Skeletal muscle satellite cell (primary cell): ENCODE measurements around the gene ABCC1.

Source experiments
- H3K27me3 ChIP-seq: 2 replicates; pipeline ENCODE4 v1.7.0; 2013; ENCODE audit warnings: low read length; ENCODE audit not compliant: control insufficient read depth, insufficient read depth
- H3K36me3 ChIP-seq: 2 replicates; pipeline ENCODE4 v1.7.0; 2013; ENCODE audit warnings: mild to moderate bottlenecking, control low read depth, low read length; ENCODE audit not compliant: insufficient read depth
- H3K4me1 ChIP-seq: 2 replicates; pipeline ENCODE4 v1.7.0; 2013; ENCODE audit warnings: low read length; ENCODE audit not compliant: control insufficient read depth, insufficient read depth
- H3K4me2 ChIP-seq: 2 replicates; pipeline ENCODE4 v1.7.0; 2013; ENCODE audit warnings: mild to moderate bottlenecking, low read length
- H3K4me3 ChIP-seq: 2 replicates; pipeline ENCODE4 v1.7.0; 2013; ENCODE audit warnings: low read length
- H3K9ac ChIP-seq: 2 replicates; pipeline ENCODE4 v1.7.0; 2013; ENCODE audit warnings: mild to moderate bottlenecking, low read depth, low read length, moderate library complexity
- H3K9me3 ChIP-seq: replicated peaks from 2 replicates; pipeline ENCODE4 v1.7.0; 2013; ENCODE audit warnings: mild to moderate bottlenecking, control low read depth, low read length

ABCC1 gene

DNA sequence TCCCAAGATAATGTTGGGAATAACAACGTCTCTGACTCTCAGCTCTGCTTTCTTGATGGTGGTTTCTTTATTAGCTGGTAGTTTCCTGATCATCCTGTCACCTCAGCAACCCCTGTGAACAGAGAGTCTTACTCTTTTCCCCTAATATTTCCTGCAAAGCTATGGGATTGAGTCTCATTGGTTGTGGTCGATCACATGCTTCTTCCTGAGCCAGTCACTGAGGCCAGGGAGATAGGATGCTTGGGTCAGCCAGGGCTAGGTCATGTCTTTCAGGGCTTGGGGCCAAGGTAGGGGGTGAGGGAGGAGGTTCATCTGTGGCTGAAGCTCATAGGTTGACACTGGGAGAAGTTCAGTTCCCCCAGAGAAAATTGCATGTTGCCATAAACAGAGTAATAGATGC, 114.3 kb downstream of the ABCC1 start:
- Histone ChIP-seq H3K9me3 (no peaks in the 10 kb centered on the region), H3K4me1 (no peaks in the 10 kb centered on the region), H3K9ac (no peak overlapping the region), H3K36me3 (peaks cover 50% of the 10 kb centered on the region), H3K4me3 (no peak overlapping the region), H3K27me3 (no peaks in the 10 kb centered on the region), H3K4me2 (no peak overlapping the region)

- H3K27me3 ChIP-seq: no peaks in the 10 kb centered on the region
- H3K36me3 ChIP-seq: peaks cover 46% of the 10 kb centered on the region
- no peaks in the 10 kb centered on the region for H3K9me3 ChIP-seq
- H3K4me2 ChIP-seq: no peak overlapping the region
- H3K4me3 ChIP-seq: no peak overlapping the region
- H3K9ac ChIP-seq: no peak overlapping the region
- no peaks in the 10 kb centered on the region for H3K4me1 ChIP-seq
These were observed 115.5 kb downstream of the ABCC1 start for GRCh38 chr16:16064874-16065384.

DNA sequence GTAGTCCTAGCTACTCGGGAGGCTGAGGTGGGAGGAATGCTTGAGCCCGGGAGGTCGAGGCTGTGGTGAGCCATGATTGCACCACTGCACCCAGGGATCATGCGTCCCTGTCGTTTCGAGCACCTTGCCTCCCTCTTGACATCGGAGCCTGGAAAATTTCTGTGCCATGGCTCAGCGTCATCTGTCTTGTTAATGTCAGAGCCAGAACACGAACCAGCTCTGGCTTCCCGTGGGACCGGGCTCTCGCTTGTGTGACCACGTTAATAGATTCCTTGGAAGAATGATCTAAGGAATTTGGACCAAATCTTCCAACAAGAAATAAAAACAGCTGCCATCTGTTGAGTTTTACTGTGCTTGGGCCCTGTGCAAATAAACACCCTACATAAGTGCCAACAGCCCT, 117.7 kb downstream of the ABCC1 start:
- Histone ChIP-seq H3K36me3 (peaks cover 41% of the 10 kb centered on the region), H3K4me3 (no peak overlapping the region), H3K27me3 (no peaks in the 10 kb centered on the region), H3K9ac (no peak overlapping the region), H3K9me3 (no peaks in the 10 kb centered on the region), H3K4me2 (no peak overlapping the region), H3K4me1 (no peaks in the 10 kb centered on the region)

DNA sequence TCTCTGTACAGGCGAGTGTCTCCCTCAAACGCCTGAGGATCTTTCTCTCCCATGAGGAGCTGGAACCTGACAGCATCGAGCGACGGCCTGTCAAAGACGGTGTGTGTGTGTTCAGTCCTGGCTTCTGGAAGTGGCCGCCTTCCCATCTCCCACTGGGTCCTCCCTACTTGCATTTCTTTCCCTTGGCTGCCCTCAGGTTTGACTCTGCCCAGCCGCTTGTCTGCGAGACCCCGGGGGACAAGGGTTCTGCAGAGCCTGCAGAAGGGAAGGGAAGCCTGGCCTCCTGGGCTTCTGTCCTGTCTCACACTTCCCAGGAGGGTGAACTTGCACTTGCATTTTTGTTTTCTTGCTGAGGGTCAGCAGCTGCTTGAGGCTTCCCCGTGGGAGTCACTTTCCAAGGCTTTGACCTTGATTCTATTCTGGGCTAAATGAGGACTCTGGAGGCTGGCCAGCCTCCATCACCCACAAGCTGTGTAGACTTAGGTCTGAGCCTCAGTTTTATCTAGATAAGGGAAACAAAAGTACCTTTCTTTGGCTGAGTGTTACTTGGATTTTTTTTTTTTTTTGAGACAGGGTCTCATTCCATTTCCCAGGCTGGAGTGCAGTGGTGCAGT, 122.3 kb downstream of the ABCC1 start:
- H3K4me3 ChIP-seq: no peak overlapping the region
- H3K4me2 ChIP-seq: no peak overlapping the region
- no peaks in the 10 kb centered on the region for H3K27me3 ChIP-seq
- no peaks in the 10 kb centered on the region for H3K9me3 ChIP-seq
- peaks cover 60% of the 10 kb centered on the region for H3K36me3 ChIP-seq
- H3K4me1 ChIP-seq: peaks cover 11% of the 10 kb centered on the region
- H3K9ac ChIP-seq: no peak overlapping the region

- Histone ChIP-seq H3K9me3 (no peaks in the 10 kb centered on the region), H3K36me3 (peaks cover 58% of the 10 kb centered on the region), H3K4me2 (no peak overlapping the region), H3K4me3 (no peak overlapping the region), H3K9ac (no peak overlapping the region), H3K27me3 (no peaks in the 10 kb centered on the region), H3K4me1 (peaks cover 11% of the 10 kb centered on the region)
These were observed 123.7 kb downstream of the ABCC1 start for GRCh38 chr16:16073001-16073545.

- Histone ChIP-seq H3K27me3 (no peaks in the 10 kb centered on the region), H3K9me3 (no peaks in the 10 kb centered on the region), H3K4me1 (peaks cover 11% of the 10 kb centered on the region), H3K4me3 (no peak overlapping the region), H3K9ac (no peak overlapping the region), H3K36me3 (peaks cover 66% of the 10 kb centered on the region), H3K4me2 (no peak overlapping the region)
These were observed 124.8 kb downstream of the ABCC1 start for GRCh38 chr16:16073891-16074881.

- Histone ChIP-seq H3K9me3 (no peaks in the 10 kb centered on the region), H3K4me3 (no peak overlapping the region), H3K4me1 (peaks cover 11% of the 10 kb centered on the region), H3K9ac (no peak overlapping the region), H3K4me2 (no peak overlapping the region), H3K27me3 (no peaks in the 10 kb centered on the region), H3K36me3 (peaks cover 71% of the 10 kb centered on the region)
These were observed 126.3 kb downstream of the ABCC1 start for GRCh38 chr16:16075488-16076422.

- Histone ChIP-seq H3K36me3 (peaks cover 74% of the 10 kb centered on the region), H3K4me1 (peaks cover 11% of the 10 kb centered on the region), H3K9me3 (no peaks in the 10 kb centered on the region), H3K4me3 (no peak overlapping the region), H3K27me3 (no peaks in the 10 kb centered on the region), H3K4me2 (no peak overlapping the region), H3K9ac (no peak overlapping the region)
These were observed 127.0 kb downstream of the ABCC1 start for GRCh38 chr16:16076423-16076813.

- peaks cover 8% of the 10 kb centered on the region for H3K9me3 ChIP-seq
- no peaks in the 10 kb centered on the region for H3K4me1 ChIP-seq
- no peak overlapping the region for H3K9ac ChIP-seq
- H3K36me3 ChIP-seq: peaks cover 84% of the 10 kb centered on the region
- no peak overlapping the region for H3K4me3 ChIP-seq
- H3K4me2 ChIP-seq: no peak overlapping the region
- H3K27me3 ChIP-seq: no peaks in the 10 kb centered on the region
These were observed 131.1 kb downstream of the ABCC1 start for GRCh38 chr16:16080465-16081065.

- peaks cover 8% of the 10 kb centered on the region for H3K9me3 ChIP-seq
- no peak overlapping the region for H3K9ac ChIP-seq
- H3K4me2 ChIP-seq: no peak overlapping the region
- H3K4me3 ChIP-seq: no peak overlapping the region
- no peaks in the 10 kb centered on the region for H3K4me1 ChIP-seq
- H3K36me3 ChIP-seq: peaks cover 84% of the 10 kb centered on the region
- no peaks in the 10 kb centered on the region for H3K27me3 ChIP-seq
These were observed 131.7 kb downstream of the ABCC1 start for GRCh38 chr16:16081141-16081540.
